ENCODE data around the gene KCNN3. TPM values are rescaled to one million over a fixed set of nuclear protein-coding genes. Genes with fewer than 3 reads are reported as not detected.
A peak's percentile ranks its signal among the peaks of the same experiment; 100 is the strongest.

Gene KCNN3
- total and polyA plus RNA-seq, 2 of the 13 experiments (the other 11 are each of a cell fraction or from before 2014, with no cell fraction given), result not detected

DNA sequence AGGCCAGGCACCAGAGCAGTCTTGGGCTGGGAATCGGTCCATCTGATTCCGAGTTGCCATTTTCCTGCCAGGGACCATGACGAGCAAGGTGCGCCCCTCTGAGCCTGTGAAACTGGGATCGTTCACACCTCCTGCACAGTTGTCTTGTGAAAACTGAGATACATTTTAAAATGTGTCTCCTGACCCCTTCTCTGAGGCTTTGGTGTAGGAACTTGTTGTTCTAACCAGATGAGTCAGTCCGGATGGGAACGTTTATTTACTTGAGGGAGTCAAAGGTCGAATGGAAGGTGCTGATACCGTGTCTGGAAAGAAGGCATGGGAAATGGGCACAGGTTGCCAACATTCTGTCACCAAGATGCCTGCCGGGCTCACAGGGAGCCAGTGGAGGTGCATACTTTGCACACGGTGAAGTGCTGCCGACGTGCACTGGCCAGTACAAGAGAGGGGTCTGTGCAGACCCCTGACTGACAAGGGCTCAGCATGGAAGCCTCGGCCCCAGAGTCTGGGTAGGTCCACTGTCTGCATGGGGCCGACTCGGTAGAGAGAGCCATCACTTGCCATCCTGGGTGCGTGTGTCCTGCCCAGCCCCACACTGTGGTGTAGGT lies 7.4 kb upstream of the KCNN3 start (continued):
- TF ChIP-seq ZBTB40 (IDR thresholded peaks at IDR 0.05) (no peak), ZBTB40 (CRISPR knock-in tag; IDR thresholded peaks at IDR 0.05) (no peak; the same call in 1 of the 2 replicates), MEIS1 (CRISPR knock-in tag; IDR thresholded peaks at IDR 0.05; ENCODE audit: borderline replicate concordance) (no peak), MTF2 (CRISPR knock-in tag; IDR thresholded peaks at IDR 0.05; ENCODE audit: borderline replicate concordance) (no peak), TBX2 (CRISPR knock-in tag; IDR thresholded peaks at IDR 0.05; ENCODE audit: borderline replicate concordance) (peak; percentile 95), TEAD3 (CRISPR knock-in tag; optimal IDR thresholded peaks at IDR 0.05; ENCODE audit: borderline replicate concordance) (no peak), ZFP41 (CRISPR knock-in tag; IDR thresholded peaks at IDR 0.05; ENCODE audit: borderline replicate concordance) (no peak), HOXA7 (CRISPR knock-in tag; IDR thresholded peaks at IDR 0.05) (no peak), HIVEP1 (CRISPR knock-in tag; IDR thresholded peaks at IDR 0.05) (no peak), SOX5 (CRISPR knock-in tag; IDR thresholded peaks at IDR 0.05; ENCODE audit: borderline replicate concordance) (peak; percentile 39; the same call in 1 of the 2 replicates)
- TF ChIP-seq, protein P1, sequence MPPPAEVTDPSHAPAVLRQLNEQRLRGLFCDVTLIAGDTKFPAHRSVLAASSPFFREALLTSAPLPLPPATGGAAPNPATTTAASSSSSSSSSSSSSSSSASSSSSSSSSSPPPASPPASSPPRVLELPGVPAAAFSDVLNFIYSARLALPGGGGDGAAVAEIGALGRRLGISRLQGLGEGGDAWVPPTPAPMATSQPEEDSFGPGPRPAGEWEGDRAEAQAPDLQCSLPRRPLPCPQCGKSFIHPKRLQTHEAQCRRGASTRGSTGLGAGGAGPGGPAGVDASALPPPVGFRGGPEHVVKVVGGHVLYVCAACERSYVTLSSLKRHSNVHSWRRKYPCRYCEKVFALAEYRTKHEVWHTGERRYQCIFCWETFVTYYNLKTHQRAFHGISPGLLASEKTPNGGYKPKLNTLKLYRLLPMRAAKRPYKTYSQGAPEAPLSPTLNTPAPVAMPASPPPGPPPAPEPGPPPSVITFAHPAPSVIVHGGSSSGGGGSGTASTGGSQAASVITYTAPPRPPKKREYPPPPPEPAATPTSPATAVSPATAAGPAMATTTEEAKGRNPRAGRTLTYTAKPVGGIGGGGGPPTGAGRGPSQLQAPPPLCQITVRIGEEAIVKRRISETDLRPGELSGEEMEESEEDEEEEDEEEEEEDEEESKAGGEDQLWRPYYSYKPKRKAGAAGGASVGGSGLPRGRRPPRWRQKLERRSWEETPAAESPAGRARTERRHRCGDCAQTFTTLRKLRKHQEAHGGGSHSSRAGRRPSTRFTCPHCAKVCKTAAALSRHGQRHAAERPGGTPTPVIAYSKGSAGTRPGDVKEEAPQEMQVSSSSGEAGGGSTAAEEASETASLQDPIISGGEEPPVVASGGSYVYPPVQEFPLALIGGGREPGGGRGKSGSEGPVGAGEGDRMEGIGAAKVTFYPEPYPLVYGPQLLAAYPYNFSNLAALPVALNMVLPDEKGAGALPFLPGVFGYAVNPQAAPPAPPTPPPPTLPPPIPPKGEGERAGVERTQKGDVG (CRISPR knock-in tag; IDR thresholded peaks at IDR 0.05; ENCODE audit: borderline replicate concordance), result no peak
- TF ChIP-seq, protein P2, sequence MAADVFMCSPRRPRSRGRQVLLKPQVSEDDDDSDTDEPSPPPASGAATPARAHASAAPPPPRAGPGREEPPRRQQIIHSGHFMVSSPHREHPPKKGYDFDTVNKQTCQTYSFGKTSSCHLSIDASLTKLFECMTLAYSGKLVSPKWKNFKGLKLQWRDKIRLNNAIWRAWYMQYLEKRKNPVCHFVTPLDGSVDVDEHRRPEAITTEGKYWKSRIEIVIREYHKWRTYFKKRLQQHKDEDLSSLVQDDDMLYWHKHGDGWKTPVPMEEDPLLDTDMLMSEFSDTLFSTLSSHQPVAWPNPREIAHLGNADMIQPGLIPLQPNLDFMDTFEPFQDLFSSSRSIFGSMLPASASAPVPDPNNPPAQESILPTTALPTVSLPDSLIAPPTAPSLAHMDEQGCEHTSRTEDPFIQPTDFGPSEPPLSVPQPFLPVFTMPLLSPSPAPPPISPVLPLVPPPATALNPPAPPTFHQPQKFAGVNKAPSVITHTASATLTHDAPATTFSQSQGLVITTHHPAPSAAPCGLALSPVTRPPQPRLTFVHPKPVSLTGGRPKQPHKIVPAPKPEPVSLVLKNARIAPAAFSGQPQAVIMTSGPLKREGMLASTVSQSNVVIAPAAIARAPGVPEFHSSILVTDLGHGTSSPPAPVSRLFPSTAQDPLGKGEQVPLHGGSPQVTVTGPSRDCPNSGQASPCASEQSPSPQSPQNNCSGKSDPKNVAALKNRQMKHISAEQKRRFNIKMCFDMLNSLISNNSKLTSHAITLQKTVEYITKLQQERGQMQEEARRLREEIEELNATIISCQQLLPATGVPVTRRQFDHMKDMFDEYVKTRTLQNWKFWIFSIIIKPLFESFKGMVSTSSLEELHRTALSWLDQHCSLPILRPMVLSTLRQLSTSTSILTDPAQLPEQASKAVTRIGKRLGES (CRISPR knock-in tag; IDR thresholded peaks at IDR 0.05; ENCODE audit: borderline replicate concordance), result no peak
- TF ChIP-seq, protein P3, sequence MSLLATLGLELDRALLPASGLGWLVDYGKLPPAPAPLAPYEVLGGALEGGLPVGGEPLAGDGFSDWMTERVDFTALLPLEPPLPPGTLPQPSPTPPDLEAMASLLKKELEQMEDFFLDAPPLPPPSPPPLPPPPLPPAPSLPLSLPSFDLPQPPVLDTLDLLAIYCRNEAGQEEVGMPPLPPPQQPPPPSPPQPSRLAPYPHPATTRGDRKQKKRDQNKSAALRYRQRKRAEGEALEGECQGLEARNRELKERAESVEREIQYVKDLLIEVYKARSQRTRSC (CRISPR knock-in tag; IDR thresholded peaks at IDR 0.05; ENCODE audit: low read depth), result no peak

All from HepG2 (cell line).